ENCODE results near the gene NKAIN2.

Gene NKAIN2

GRCh38 chr6:124870611-124871459 lies 1067.2 kb downstream of the NKAIN2 start:
- DNase-seq, result peak; percentile 9

GRCh38 chr6:124872361-124873065 lies 1068.8 kb downstream of the NKAIN2 start:
- DNase-seq, result no peak

- no peak for DNase-seq
Measured at GRCh38 chr6:124873066-124873410, 1069.4 kb downstream of the NKAIN2 start.
